Neural crest cell (in vitro differentiated cells): ENCODE results near the gene ZDHHC9. TPM values are rescaled to one million over a fixed set of nuclear protein-coding genes. Genes with fewer than 3 reads are reported as not detected.

Experiments
- DNase-seq: peaks from one replicate; pipeline ENCODE4 v3.0.0; 2021; ENCODE audit warnings: low read depth, mixed read lengths, low spot score
- H3K27ac Mint-ChIP-seq: one replicate; pipeline ENCODE4 v1.8.0; 2021; ENCODE audit warnings: mild to moderate bottlenecking, mixed read lengths; ENCODE audit not compliant: unreplicated experiment
- H3K27me3 Mint-ChIP-seq: 2 replicates; pipeline ENCODE4 v1.8.0; 2021; ENCODE audit warnings: low read depth, mild to moderate bottlenecking, mixed read lengths
- H3K36me3 Mint-ChIP-seq: 2 replicates; pipeline ENCODE4 v1.8.0; 2021; ENCODE audit warnings: low read depth, mild to moderate bottlenecking, mixed read lengths
- H3K4me1 Mint-ChIP-seq: 2 replicates; pipeline ENCODE4 v1.8.0; 2021; ENCODE audit warnings: mixed read lengths
- H3K4me3 Mint-ChIP-seq: one replicate; pipeline ENCODE4 v1.8.0; 2021; ENCODE audit warnings: mild to moderate bottlenecking, mixed read lengths
- H3K9me3 Mint-ChIP-seq: 2 replicates; pipeline ENCODE4 v1.8.0; 2021; ENCODE audit warnings: mixed read lengths
- CTCF ChIP-seq: fragments of 200-600 bp; sonication (generic); conservative IDR thresholded peaks from 2 replicates; pipeline ENCODE4 v1.5.0; 2021; ENCODE audit warnings: antibody characterized with exemption, mild to moderate bottlenecking
- total RNA-seq: library from RNA; stranded (reverse); gene quantifications from 2 replicates; pipeline ENCODE4 v1.2.1, GENCODE V29; 2021

Gene ZDHHC9
- total RNA-seq, 1 donor from 2014 or later, result 25.0 TPM

GRCh38 chrX:129771266-129771995, 72.3 kb downstream of the ZDHHC9 start:
- Mint-ChIP-seq H3K4me3 (no peak overlapping the region), H3K9me3 (no peaks in the 10 kb centered on the region), H3K4me1 (no peaks in the 10 kb centered on the region), H3K27ac (no peak overlapping the region), H3K36me3 (no peaks in the 10 kb centered on the region), H3K27me3 (no peaks in the 10 kb centered on the region)
- TF ChIP-seq CTCF, result no peak
- no peak for DNase-seq

GRCh38 chrX:129769467-129770154, 74.1 kb downstream of the ZDHHC9 start:
- no peak overlapping the region for H3K27ac Mint-ChIP-seq
- no peaks in the 10 kb centered on the region for H3K4me1 Mint-ChIP-seq
- no peaks in the 10 kb centered on the region for H3K27me3 Mint-ChIP-seq
- H3K9me3 Mint-ChIP-seq, result no peaks in the 10 kb centered on the region
- no peak overlapping the region for H3K4me3 Mint-ChIP-seq
- TF ChIP-seq CTCF, result no peak
- no peaks in the 10 kb centered on the region for H3K36me3 Mint-ChIP-seq
- no peak for DNase-seq

- Mint-ChIP-seq H3K4me3 (no peak overlapping the region), H3K27me3 (no peaks in the 10 kb centered on the region), H3K9me3 (no peaks in the 10 kb centered on the region), H3K27ac (no peak overlapping the region), H3K4me1 (no peaks in the 10 kb centered on the region), H3K36me3 (no peaks in the 10 kb centered on the region)
- no peak for DNase-seq
- no peak for TF ChIP-seq CTCF
Observed at GRCh38 chrX:129768586-129769466, 74.9 kb downstream of the ZDHHC9 start.

- H3K36me3 Mint-ChIP-seq, result no peaks in the 10 kb centered on the region
- no peak for DNase-seq
- H3K4me3 Mint-ChIP-seq, result no peak overlapping the region
- H3K27ac Mint-ChIP-seq, result no peak overlapping the region
- no peaks in the 10 kb centered on the region for H3K4me1 Mint-ChIP-seq
- H3K9me3 Mint-ChIP-seq, result no peaks in the 10 kb centered on the region
- H3K27me3 Mint-ChIP-seq, result no peaks in the 10 kb centered on the region
- TF ChIP-seq CTCF, result no peak
Observed at GRCh38 chrX:129768186-129768585, 75.5 kb downstream of the ZDHHC9 start.

- no peak for TF ChIP-seq CTCF
Observed at GRCh38 chrX:129763666-129764065, 80.0 kb downstream of the ZDHHC9 start.

More at GRCh38 chrX:129763666-129764065, 80.0 kb downstream of the ZDHHC9 start:
- Mint-ChIP-seq H3K9me3 (peaks cover 2% of the 10 kb centered on the region), H3K27ac (no peak overlapping the region), H3K4me1 (no peaks in the 10 kb centered on the region), H3K4me3 (no peak overlapping the region), H3K27me3 (no peaks in the 10 kb centered on the region), H3K36me3 (no peaks in the 10 kb centered on the region)
- DNase-seq, result no peak
